HG02840 (cell line): ENCODE results near the gene PLCXD3.
A peak's percentile ranks its signal among the peaks of the same experiment; 100 is the strongest.

ENCODE experiments used
- ATAC-seq: cut with Tn5 transposase; IDR thresholded peaks from one replicate; pipeline ENCODE4 v1.9.1; 2021; ENCODE audit warnings: mild to moderate bottlenecking, moderate library complexity, moderate number of reproducible peaks; ENCODE audit not compliant: unreplicated experiment, low FRiP score

Gene PLCXD3

DNA sequence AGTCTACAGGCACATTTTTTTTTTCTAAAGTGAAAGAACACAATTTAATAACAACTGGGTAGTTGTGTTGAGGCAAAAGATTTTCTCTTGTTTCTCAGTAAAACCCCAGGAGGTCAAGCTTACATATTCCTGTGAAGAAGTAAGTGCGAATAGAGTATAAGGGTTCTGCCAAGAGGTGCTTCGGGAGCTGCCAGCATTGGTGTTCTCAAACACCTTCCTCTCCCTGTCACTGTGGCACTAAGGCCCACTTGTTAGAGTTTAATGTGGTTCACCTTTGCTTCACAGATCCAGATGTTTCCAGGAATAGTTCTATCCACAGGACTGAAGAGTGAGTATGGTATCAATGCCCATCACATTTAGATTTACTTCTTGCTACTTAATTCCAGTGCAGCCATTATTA is 205.3 kb downstream of the PLCXD3 start:
- ATAC-seq, result no peak

DNA sequence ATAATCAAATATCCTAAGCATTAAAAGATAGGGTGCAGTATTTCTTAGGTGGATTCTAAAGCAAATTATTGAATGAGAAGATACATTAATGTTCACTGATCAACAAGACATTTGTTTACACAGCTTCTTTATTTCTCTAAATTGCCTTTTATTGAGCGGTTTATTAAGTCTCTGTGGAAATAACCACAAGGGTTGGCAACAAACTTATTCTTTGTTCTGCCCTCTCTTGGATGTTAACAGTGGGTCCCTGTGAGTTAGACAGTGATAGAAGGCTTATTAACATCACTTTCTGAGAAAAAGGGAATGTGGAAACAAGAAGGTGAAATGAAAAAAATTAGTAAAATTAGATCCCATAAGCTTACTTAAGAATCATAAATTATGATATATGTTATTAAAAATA is 214.3 kb downstream of the PLCXD3 start:
- no peak for ATAC-seq

DNA sequence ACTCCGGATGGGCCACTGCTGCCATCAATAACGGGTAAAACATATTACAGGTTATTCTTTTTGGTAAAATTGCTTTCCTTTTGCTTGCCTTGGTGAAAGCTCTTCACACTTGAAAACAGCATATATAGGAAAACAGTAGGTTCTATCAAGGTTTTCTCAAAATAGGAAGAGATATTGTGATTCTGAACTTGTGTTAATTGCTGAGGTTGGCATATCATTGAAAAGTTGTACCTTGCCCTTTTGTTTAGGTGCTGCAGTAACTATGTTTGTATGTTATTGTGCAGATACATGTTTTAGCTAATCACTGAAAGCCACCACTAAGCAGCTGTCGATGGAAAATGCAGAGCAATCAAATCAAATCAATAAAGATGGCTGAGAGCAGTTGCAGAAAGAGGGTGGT is 219.1 kb downstream of the PLCXD3 start:
- no peak for ATAC-seq

DNA sequence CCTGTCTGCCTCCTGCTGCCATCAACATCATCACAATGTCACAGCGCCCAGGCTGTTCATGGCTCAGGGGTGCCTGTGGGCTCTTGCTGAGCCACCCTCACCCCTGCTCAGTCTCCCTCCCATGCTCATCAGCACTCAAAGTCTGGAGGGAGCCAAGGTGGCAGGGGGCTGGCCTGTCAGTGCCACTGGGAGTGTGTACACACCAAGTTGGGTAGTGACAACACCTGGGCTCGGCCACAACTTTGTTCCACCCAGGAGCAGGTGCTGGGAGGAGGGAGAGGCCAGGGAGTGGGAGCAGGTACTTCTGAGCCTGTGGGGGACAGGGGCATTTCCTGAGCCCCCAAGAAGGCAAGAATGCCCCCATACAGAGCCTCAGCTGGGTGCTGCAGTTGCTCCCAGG is 219.6 kb downstream of the PLCXD3 start:
- no peak for ATAC-seq

- ATAC-seq, result no peak
Measured at GRCh38 chr5:41289970-41290464, 220.4 kb downstream of the PLCXD3 start.

GRCh38 chr5:41286696-41287095 is 223.7 kb downstream of the PLCXD3 start:
- no peak for ATAC-seq

GRCh38 chr5:41286165-41286564 is 224.2 kb downstream of the PLCXD3 start:
- no peak for ATAC-seq

DNA sequence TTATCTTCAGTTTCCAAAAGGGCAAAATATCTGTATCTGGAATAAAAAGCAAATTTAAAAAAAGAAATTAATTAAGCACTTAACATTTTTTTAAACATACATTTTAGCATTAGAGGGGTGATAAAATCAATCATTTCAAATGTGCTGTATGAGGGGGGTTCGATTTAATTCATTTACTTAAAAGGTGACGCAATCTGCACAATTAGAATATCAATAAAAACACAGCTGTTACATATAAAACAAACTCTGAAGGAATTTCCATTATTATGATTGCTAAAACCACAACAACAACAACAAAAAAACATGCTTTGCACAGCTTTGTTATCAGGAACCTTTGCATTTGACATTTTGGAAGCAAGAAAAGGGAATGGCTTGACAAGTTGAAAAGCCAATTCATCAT is 225.5 kb downstream of the PLCXD3 start:
- ATAC-seq, result no peak

GRCh38 chr5:41281215-41281810 is 229.1 kb downstream of the PLCXD3 start:
- no peak for ATAC-seq

DNA sequence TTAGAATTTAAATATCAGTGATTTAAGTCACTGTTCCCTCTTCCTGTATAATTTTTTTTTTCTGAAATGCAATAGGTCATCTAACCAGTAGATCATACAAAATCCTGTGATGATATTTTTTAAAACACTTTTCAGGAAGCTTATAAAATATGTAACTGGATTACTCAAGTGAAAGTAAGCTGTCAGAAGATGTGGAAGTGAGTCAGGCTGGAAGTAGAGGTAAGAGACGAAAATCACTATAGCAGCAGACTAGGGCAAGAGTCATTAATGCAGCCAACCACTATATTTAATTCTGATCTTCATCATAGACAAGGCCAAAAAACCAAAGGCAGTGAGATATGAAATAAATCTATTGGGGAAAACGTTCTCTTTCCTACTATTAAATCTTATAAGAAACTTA is 231.4 kb downstream of the PLCXD3 start:
- no peak for ATAC-seq

GRCh38 chr5:41277476-41278245 is 232.7 kb downstream of the PLCXD3 start:
- ATAC-seq, result no peak

DNA sequence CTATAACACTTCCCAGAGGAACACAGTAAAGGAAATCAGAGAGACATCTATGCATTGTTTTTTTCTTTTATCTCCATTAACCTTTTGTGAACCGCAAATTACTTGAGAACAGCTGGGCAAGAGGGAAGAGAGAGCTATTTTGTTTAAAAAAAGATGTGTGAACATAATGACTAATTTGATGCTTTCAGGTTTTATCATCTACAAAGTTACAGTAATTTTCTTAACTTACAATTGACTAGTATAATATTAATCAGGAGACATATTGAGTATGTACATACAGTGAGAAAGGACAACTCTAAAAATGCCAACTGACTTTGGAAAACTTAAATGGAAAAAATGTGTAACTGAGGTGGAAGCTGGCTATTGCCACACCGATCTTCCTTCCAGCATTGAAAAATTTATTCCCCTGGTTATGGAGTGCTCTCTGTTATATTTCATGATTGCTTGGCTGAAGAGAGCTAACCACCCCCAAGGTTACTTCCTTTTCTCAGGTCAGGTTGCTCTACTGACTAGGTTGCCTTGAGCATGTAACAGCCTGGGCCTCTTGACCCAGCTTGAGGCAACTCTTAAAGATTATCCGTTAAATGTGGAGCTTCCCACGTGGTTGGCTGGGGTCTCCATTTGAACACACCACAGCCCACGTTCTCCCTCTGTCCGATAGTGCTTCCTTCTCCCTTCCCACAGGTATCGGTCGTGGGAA is 234.4 kb downstream of the PLCXD3 start:
- ATAC-seq, result peak; percentile 81

- no peak for ATAC-seq
Measured at GRCh38 chr5:41270423-41271251, 239.8 kb downstream of the PLCXD3 start.

DNA sequence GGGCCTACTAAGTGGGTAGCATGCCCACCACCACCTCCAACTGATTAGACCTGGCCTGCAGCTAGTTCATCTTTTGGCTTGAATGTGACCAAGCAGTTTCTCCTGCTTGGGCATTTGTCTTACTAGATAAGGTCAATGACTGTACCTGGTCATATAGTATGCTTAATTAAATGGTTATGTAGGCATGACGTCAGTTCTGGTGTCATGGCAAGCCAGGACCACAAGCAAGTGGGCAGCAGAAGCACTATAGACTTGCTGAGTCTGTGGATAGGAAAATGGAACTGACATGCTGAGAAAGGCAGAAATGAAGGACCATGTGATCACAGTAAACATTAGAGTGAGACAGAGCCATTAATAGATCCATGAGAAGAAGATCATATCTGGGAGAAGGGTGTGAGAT is 241.5 kb downstream of the PLCXD3 start:
- no peak for ATAC-seq

DNA sequence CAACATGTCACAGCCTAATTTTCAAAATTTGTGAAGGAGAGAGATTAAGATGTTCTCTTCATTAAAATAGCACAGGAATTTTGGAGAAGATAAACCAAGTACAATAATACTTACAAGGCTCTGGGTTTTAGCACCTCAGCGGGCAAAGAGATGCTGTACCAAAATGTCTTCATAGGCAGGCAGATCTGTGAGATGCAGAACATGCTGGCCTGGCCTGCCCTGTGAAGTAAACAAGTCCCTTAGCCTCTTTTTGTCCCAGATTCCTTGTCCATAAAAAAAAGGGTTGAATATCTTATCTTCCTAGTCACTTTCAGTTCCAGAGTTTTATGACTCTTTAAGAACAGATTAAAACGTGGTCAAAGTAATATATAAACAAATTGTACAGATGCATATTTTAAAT is 244.0 kb downstream of the PLCXD3 start:
- no peak for ATAC-seq

GRCh38 chr5:41264019-41264418 is 246.4 kb downstream of the PLCXD3 start:
- no peak for ATAC-seq

DNA sequence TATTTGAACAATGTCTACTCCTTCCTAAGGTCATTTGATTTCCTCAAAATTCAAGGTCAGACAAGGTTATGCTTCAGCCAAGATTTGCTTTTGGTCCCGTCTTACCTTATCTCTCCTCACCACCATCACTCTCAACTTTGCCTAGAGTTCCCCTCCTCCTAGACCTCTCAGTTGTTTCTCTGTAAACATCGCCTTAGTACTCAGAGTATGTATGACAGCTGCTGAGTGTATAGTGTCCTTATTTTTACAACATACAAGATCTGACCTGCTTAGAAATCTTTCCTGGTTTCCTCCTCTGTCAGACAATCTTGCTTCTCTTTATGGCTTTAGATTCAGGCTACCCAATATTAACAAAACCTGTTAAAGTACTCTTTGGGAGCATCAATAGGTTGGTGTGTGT is 247.1 kb downstream of the PLCXD3 start:
- ATAC-seq, result no peak
